WERI-Rb-1 (cell line): ENCODE results near the gene ITPR1.

Source experiments
- DNase-seq: peaks from one replicate; pipeline ENCODE4 v3.0.0-alpha.2; 2020
- H3K27ac ChIP-seq: fragments of 250-450 bp; sonication (Bioruptor Pico); 2 replicates; pipeline ENCODE4 v1.5.1; 2020; ENCODE audit warnings: mild to moderate bottlenecking, moderate library complexity
- H3K27me3 ChIP-seq: fragments of 250-450 bp; sonication (Bioruptor Pico); 2 replicates; pipeline ENCODE4 v1.5.1; 2021; ENCODE audit warnings: mild to moderate bottlenecking, low read depth, moderate library complexity; ENCODE audit not compliant: insufficient read depth, severe bottlenecking
- H3K36me3 ChIP-seq: fragments of 250-450 bp; sonication (Bioruptor Pico); 2 replicates; pipeline ENCODE4 v1.5.1; 2020; ENCODE audit warnings: mild to moderate bottlenecking, moderate library complexity
- H3K4me3 ChIP-seq: 2 replicates; pipeline ENCODE4 v1.5.1; 2011; ENCODE audit warnings: low read depth, mild to moderate bottlenecking, control low read depth, low read length
- H3K9me3 ChIP-seq: fragments of 250-450 bp; sonication (Bioruptor Pico); 2 replicates; pipeline ENCODE4 v1.5.1; 2021; ENCODE audit warnings: mild to moderate bottlenecking, moderate library complexity; ENCODE audit not compliant: severe bottlenecking
- CTCF ChIP-seq: IDR thresholded peaks from 2 replicates; pipeline ENCODE4 v1.5.1; 2011; ENCODE audit warnings: low read depth, mild to moderate bottlenecking, control low read depth, inconsistent platforms, low read length

ITPR1 gene

GRCh38 chr3:4492208-4493013 is 737 bp upstream of the ITPR1 start:
- Histone ChIP-seq H3K9me3 (no peaks in the 10 kb centered on the region), H3K36me3 (no peaks in the 10 kb centered on the region), H3K27me3 (no peaks in the 10 kb centered on the region), H3K4me3 (peak overlapping the region; percentile 83), H3K27ac (peak overlapping the region; percentile 68)
- TF ChIP-seq CTCF = 0 out of 2 replicates have a peak, but pooled peaks have one; percentile 1
- DNase-seq = peak; percentile 50

GRCh38 chr3:4493941-4494894 is 1.1 kb downstream of the ITPR1 start:
- Histone ChIP-seq H3K4me3 (peak overlapping the region; percentile 83), H3K27ac (no peak overlapping the region), H3K27me3 (no peaks in the 10 kb centered on the region), H3K36me3 (no peaks in the 10 kb centered on the region), H3K9me3 (no peaks in the 10 kb centered on the region)
- no peak for TF ChIP-seq CTCF
- DNase-seq = no peak

GRCh38 chr3:4494895-4495264 is 1.7 kb downstream of the ITPR1 start:
- Histone ChIP-seq H3K9me3 (no peaks in the 10 kb centered on the region), H3K4me3 (no peak overlapping the region), H3K36me3 (no peaks in the 10 kb centered on the region), H3K27ac (no peak overlapping the region), H3K27me3 (no peaks in the 10 kb centered on the region)
- no peak for TF ChIP-seq CTCF
- no peak for DNase-seq

- H3K27ac ChIP-seq = no peak overlapping the region
- no peaks in the 10 kb centered on the region for H3K27me3 ChIP-seq
- no peak overlapping the region for H3K4me3 ChIP-seq
- no peak for TF ChIP-seq CTCF
- DNase-seq = no peak
- H3K36me3 ChIP-seq = no peaks in the 10 kb centered on the region
- no peaks in the 10 kb centered on the region for H3K9me3 ChIP-seq
Observed at GRCh38 chr3:4495294-4496086, 2.3 kb downstream of the ITPR1 start.

- H3K27ac ChIP-seq = no peak overlapping the region
- no peaks in the 10 kb centered on the region for H3K36me3 ChIP-seq
- H3K9me3 ChIP-seq = no peaks in the 10 kb centered on the region
- no peak for TF ChIP-seq CTCF
- H3K27me3 ChIP-seq = no peaks in the 10 kb centered on the region
- DNase-seq = no peak
- no peak overlapping the region for H3K4me3 ChIP-seq
Observed at GRCh38 chr3:4496087-4496452, 2.9 kb downstream of the ITPR1 start.
